CD1c-positive myeloid dendritic cell (primary cell): Measurements from ENCODE around the gene DHX58.
A peak's percentile ranks its signal among the peaks of the same experiment; 100 is the strongest.

ENCODE experiments used
- DNase-seq: peaks from one replicate; pipeline ENCODE4 v3.0.0-alpha.2; 2016; ENCODE audit errors: extremely low spot score

Gene DHX58

DNA sequence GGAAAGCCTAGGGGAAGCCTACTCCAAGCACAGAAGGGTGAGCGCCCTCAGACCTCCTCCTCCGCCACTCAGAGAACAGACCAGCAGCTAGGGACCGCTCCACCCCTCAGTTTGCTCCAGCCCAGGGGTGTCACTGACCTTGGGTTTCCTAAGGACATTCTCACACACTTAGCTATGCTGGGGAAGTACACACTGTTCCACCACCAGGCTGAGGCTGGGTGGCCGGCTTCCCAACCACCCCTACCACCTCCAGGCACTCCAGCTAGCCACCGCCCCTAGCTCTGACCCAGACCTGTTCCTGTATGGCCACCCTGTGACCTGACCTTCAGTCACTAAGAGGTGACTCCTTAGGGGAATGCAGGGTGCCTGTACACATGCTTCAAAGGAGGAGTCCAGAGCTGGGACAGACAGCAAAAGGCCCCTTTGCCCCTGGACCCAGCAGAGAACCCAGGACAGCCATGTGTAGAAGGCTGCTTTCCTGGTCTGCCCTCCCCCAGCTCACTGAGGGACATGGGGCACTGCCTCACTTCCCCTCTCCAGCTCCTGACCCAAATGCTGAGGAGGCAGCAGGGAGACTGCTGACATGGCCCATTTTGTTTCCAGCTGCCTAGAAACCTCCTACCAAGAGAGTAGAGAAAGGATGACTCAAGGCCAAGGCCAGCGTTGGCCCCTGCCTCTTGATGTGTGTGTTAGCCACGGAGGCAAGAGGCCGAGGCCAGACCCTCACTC lies 16.8 kb upstream of the DHX58 start:
- peak; percentile 54 for DNase-seq

DNA sequence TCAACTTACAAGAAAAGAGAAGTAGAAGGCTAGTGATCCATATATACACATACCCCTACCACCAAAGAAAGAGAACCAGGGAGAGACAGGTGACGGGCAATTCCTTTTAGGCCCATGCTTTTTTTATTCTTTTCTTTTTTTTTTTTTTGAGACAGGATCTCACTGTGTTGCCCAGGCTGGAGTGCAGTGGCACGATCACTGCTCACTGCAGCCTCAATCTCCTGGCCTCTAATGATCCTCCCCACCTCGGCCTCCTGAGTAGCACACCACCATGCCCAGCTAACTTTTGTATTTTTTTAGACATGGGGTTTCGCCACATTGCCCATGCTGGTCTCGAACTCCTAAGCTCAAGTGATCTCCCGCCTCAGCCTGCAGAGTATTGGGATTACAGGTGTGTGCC lies 14.9 kb upstream of the DHX58 start:
- no peak for DNase-seq

DNA sequence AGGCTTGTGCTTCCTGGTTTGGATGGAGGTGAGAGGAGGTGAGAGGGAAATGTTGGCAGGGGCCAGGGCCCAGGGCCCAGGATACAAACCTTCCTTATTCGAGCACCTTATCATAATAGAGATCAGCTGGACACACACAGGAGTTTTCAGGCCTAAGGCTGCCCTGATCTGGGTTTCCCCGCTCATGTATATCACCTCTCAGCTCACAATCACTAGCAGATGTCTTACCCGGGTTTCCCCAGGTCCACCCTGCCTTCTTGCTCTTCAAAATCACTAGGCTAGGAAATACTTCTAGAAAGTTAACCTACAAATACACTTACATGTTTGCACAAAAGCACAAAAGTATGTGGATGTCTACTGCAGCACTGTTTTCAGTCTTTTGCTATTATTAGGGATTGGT lies 14.3 kb upstream of the DHX58 start:
- DNase-seq, result no peak

DNA sequence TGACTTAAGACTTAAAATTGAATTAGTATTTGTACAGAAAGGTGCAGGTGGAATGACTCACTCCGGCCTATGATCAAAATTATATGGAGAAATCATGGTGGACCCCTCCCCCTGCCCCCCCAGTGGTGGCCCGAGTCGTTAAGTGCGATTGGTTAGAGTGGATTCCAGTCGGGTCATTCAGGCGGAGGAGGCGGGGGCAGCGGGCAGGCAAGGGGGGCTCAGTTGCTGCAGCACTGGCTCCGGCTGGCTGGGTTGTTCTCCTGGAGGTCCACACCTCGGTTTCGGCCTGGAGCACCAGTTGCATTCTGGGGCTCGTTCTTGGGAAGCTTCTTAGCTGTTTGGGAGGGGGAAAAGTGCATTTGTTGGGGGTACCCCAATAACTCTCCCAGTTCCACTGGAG lies 13.1 kb upstream of the DHX58 start:
- DNase-seq, result no peak

DNA sequence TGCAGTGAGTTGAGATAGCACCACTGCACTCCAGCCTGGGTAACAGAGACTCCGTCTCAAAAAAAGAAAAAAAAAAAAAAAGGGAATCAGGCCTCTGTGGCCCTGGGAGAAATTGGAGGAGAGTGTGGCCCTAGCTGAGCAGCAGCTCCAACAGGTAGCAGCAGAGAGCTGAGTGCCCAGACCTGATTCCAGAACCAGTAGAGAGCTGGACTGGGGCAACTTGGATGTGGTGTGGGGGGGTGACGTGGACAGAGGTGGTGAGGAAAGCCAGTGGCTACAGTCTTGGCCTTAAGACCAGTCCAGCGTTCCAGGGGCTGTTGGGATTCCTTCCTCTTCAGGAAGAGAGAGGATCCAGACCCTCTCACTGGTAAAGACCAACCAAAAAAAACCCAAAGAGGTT lies 11.7 kb upstream of the DHX58 start:
- no peak for DNase-seq

DNA sequence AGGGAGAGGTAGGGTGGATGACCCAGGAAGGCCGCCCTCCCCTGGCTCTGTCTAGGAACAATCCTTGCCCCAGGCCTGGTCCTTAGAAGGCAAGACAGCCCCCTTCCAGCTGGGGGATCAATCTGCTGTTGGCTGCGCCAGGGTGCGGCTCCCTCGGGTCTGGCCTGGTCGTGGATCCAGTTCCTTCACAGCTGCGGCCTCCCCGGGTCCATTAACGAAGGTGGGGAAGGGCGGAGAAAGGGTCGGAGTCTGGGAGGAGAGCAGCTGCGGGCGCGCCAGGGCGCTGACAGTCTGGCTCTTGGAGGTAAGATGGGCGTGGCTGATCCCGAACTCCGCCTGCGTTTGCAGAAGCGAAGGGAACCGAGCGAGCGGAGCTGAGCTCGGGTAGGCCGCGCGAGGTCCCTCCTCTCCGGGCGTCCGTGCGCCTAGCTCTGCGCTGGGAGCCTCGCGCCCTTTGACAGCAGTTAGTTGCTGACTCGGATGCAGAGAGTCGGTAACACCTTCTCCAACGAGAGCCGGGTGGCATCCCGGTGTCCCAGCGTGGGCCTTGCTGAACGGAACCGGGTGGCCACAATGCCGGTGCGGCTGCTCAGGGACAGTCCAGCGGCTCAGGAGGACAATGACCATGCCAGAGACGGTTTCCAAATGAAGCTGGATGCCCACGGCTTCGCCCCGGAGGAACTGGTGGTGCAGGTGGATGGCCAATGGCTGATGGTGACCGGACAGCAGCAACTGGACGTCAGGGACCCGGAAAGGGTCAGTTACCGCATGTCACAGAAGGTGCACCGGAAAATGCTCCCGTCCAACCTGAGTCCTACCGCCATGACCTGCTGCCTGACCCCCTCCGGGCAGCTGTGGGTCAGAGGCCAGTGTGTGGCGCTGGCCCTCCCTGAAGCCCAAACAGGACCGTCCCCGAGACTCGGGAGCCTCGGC lies 10.1 kb upstream of the DHX58 start, which contains the start of gene HSPB9:
HSPB9 (plus strand) TSS at position 434 of the 933 bp plus-strand sequence; CDS start at position 481, 47 bp downstream.
- no peak for DNase-seq

DNA sequence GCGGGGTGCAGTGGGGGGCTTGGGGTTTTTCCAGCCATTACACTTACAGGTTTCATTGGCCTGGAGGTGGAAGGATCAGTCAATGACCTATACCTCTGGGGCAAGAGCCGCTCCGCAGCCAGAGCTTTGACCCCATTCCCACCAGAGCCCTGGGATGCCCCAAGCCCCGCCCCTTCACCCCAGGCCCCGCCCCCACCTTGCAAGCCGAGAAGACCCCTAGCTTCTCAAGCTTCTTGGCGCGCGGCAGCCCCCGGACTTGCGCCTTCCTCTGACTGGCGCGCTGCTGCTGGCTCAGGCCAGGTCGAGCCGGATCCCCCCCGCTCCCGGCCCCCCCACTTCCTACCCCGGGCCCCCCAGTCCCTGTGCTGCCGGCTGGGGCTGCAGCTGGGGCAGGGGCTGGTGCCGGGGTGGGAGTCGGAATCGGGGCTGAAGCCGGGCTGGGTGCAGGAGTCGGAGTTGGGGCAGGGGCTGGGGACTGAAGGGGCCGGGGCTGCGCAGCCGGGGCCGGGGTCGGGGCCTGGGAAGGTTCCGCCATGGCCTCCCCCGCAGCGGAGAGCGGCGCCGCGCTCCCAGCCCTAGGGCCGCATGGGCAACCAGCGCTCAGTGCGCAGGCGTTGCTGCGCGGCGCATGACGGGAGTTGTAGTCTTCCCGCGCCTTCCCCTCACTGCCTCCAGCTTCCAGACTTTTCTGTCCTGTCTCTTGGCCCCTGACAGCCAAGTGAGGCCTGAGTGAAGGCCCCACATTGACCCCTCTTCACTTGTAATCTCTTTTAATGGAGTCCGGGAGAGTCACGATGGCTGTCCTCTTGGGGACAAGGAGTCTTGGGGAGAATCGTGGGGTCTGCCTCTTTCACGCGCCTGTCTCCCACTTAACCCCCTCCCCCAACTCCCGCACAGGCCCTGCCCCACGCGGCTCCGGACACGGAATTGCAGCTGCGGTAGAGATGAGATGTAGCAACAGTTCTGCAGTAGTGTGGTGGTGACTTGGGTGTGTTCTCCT lies 8.6 kb upstream of the DHX58 start, which contains the start of gene KAT2A:
KAT2A (minus strand) TSS at position 598 of the 1,000 bp plus-strand sequence; CDS start at position 535, 63 bp downstream.
- DNase-seq, result peak; percentile 88

DNA sequence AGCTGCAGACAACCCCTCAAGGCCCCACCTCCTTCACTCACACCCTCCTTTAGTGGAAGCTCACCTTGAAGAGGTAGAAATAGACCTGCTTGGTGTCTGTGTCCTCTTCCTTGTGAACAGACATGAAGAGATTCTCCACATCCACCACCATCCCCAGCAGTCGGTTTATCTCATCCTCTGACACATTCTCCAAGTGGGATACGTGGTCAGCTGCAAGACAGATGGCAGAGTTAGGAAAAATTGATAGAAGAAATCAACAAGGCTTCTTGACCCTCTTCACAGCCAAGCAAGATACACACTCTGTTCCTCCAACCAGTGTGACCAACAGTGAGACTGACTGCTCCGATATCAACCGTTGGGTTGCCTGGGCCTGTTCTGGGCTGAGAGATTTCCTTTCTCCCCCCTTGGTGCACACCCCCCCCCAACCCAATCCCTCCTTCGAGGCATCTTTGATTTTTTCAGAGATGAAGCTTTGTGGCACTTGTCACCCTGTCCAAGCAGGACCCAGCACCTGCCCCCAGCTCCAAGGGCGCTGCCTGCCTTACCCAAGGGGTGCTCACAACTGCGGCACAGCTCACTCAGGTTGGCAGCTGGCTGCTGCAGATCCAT lies 7.8 kb upstream of the DHX58 start:
- no peak for DNase-seq

DNA sequence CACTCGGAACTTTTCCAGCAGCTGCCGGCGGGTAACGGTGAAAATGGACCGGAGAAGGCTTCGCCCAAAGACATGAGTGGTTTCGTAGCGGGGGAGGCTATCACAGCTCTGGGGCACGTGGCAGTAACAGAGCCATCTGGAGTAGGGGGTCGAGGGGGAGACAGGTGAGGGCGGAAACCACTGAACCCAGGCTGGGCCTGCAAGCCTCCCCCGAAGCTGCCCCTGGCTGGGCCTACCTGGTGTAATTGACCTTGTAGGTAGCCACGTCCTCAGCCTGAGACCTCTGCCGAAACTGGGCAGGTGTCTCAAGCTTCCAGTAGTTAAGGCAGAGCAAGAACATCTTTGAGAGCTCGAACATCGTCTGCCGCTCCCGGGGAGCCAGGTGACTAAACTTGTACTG lies 6.8 kb upstream of the DHX58 start:
- no peak for DNase-seq

DNA sequence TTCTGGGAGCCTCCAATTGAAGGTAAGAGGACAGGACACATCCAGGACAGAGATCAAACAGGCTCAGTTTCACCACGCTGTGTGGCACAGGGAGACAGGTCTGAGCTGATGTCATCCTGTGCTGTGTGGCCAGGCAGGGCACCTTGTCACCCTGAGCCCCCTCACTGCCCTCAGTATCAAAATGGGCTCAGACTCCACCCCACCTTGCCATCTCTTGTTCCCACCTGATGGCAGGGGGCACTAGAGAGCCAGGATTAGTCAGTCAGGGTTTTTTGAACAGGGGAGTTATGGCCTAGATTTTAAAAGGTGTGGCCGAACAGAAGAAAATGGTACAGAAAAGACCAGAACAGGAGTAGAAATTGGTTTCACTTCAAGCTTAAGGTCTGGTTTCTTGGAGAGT lies 6.0 kb upstream of the DHX58 start:
- DNase-seq, result peak; percentile 37

DNA sequence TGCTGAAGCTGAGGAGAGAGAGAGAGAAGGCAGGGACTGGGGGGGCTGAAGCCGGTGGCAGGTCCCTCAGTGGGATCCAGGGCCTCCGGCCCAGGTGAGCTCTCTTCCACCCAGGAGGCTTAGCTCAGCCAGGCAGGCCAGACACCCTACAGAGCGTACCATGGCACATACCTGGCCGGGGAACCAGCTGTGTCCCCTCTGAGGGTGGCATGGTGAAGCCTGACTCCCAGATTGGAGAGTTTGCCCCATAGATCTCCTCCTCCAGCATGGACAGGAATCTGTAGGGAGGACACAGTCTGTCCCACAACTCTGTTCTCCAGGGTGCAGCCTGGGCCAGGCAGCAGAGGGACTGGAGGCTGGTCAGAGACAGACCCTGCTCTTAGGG lies 5.6 kb upstream of the DHX58 start:
- no peak for DNase-seq

DNA sequence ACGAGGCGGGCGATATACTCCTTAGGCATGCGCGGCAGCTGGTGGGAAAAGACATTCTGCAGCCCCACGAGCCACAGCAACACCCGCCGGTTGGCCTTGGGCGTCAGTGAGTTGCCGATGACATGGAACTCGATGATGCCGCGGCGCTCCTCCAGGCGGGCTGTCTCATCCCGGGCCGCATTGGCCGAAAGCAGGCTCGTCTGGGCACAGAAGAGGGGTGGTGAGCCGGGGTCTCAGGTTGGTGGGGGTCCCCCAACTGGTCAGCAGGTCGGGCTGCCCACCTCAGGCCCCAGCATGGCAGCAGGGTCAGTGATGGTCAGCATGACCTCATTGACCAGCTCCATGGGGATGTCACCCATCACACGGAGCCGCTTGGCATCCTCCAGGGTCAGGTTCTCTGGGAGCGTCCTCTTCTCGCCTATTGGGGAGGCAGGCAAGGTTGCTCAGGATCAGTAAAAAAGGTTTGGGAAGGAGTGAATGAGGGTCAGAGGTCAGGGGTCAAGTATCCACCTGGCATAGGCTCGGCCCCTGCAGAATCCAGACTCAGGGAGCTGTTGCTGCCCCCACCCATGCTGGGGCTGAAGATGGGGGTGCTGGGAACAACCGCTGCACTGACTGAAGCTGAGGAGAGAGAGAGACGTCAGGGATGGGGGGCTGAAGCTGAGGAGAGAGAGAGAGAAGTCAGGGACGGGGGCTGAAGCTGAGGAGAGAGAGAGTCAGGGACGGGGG lies 5.0 kb upstream of the DHX58 start:
- no peak for DNase-seq

DNA sequence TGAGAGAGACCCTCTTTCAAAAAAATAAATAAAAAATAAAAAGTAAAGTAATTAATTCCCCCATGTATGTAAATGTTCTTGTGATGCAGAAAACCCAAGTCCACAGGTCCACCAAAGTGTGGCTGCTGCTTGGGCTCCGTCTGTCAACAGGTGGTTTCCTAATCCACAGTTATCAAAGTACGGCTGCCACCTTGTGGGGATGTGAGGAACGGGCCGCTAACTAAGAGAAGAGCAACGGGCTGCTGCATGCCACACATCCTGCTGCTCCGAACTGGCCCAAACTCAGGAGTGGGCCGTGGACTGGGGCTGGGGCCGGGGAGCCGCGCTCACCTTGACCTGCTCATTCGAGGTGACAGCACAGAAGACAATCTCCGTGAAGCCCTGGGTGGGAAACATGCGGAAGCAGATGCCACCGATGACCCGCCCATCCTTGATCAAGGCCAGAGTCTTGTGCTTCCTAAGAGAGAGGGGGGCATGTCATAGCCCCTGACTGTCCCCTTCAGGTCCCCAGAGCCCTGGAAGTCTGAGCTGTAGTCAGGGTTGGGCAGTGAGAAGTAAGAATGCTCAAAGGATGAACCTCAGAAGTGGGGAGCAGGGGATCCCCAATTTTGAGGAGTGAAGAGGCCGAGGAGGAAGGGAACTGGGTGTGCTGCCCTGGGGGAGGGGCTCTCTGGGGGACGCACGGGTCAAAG lies 4.3 kb upstream of the DHX58 start:
- peak; percentile 87 for DNase-seq

DNA sequence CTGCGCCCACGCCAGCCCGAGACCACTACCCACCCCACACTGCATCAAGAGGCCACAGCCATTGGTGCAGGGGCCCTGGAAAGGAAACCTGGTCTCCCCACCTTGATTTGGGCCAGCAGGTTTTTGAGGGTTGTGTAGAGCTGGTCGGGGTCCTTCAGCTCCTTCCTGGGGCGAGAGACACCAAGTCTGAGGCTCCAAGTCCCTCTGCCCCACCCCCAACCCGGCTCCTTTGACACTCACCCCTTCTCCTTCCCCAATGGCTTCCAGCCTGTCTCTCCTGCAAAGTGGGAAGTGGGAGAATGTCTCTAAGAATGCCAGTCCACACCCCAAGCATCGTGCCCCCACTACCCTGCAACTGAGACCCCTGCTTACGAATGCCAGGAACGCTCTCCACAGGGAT lies 1.6 kb upstream of the DHX58 start:
- DNase-seq, result no peak

DNA sequence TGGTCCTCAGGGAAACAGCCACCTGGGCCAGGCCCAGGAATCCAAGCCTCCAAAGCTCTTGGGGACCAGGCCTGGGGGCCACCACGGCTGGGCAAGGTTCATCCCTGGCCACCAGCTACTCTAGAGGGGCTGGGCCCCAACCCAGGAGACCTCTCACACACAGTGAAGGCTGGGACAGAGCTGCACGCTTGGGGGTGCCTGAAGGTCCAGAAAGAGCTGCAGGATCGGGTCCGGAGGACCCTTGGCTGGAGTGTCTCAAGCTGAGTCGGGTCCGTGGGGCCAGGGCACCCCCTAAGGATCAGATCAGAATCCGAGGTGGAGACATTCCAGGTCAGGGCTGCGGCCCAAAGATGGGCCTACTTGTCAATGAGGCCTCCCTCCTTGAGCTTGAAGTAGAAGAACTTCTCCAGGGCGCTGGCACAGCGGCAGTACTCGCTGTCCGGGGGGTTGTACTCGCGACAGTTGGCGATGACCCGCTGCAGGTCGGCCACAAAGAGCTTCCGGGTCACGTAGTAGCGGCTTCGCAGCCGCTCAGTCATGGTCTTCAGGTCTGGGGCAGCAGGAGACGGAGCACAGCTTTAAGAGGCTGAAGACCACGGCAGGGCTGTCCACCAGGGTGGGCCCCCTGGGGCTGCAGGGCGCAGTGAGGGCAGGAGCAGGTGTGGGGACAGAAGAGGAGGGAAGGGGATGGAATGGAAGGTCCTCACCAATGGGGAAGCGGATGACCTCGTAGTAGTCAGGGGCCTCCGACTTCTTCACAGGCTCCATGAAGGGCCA lies 967 bp upstream of the DHX58 start:
- no peak for DNase-seq

DNA sequence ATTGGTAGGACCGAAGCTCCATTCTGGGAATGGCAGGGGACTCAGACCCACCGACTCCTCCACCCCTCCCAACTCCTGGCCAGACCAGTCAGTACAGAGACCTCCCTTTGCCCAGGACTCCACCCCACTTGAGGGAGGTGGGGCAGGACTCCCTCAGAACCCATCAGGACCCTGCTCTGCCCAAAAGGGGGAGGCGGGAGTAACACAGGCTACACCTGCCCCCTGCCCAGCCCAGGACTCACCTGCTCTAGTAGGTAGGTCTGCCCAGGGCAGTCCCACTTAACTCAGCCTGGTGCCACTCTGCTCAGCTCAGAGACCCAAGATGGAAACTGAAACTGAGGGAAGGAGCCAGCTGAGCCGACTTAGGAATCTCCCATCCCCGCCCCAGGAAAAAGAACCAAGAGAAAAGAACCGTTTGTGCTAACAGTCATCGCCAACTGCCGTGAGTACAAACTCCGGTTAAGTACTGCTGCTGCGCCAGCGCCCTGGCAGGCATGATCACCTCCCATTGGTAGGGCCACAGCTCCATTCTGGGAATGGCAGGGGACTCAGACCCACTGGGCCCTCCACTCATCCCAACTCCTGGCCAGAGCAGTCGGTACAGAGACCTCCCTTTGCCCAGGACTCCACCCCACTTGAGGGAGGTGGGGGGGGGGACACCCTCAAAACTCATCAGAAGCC lies 503 bp downstream of the DHX58 start:
- DNase-seq, result peak; percentile 19

DNA sequence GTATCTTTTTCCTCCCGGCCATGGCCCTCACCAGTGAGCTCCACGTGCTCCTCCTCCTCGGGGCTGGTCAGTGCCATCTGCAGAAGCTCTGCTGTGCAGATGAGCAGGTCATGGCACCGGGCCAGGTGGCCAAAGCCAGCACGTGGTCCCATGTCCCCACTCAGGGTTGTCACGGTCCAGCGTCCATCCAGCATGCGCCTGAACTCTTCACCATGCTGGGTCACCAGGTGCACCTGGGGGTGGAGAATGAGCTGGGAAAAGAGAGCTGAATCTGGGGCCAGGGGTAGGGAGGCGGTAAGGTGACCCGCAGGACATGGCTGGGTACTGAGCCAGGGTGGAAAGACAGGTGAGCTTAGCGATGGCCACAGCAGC lies 1.3 kb downstream of the DHX58 start:
- DNase-seq, result no peak
